ENCODE data around the gene MPP4. TPM values are rescaled to one million over a fixed set of nuclear protein-coding genes. Genes with fewer than 3 reads are reported as not detected.

MPP4 gene, protein sequence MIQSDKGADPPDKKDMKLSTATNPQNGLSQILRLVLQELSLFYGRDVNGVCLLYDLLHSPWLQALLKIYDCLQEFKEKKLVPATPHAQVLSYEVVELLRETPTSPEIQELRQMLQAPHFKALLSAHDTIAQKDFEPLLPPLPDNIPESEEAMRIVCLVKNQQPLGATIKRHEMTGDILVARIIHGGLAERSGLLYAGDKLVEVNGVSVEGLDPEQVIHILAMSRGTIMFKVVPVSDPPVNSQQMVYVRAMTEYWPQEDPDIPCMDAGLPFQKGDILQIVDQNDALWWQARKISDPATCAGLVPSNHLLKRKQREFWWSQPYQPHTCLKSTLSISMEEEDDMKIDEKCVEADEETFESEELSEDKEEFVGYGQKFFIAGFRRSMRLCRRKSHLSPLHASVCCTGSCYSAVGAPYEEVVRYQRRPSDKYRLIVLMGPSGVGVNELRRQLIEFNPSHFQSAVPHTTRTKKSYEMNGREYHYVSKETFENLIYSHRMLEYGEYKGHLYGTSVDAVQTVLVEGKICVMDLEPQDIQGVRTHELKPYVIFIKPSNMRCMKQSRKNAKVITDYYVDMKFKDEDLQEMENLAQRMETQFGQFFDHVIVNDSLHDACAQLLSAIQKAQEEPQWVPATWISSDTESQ
- total RNA-seq: under 1 TPM in 1 of 4 donors, not detected in 3; 0.33 TPM

GRCh38 chr2:201698588-201699226 is at the start of gene MPP4:
Gene MPP4 (minus strand): TSS chr2:201698644. CDS start chr2:201693954, 4,690 bp downstream.
- DNase-seq (no peak), ATAC-seq (no peak)
- in situ Hi-C loops (cut with MboI; ENCODE audit: low sequenced_read_pairs in 4 of 4): no loop called here
- Histone ChIP-seq H3K27ac (peak within 1 kb of the TSS in 1 of 4 donors; percentile 12), H3K36me3 (peaks cover 0 to 34% of the 10 kb centered on the region in 2 donors), H3K4me1 (peaks cover 3 to 10% of the 10 kb centered on the region in 2 donors), H3K9me3 (no peaks in the 10 kb centered on the region), H3K27me3 (no peaks in the 10 kb centered on the region), H3K4me3 (no peak within 1 kb of the TSS)
- no peak for TF ChIP-seq POLR2A (IDR thresholded peaks at IDR 0.05)
- TF ChIP-seq, protein P1, sequence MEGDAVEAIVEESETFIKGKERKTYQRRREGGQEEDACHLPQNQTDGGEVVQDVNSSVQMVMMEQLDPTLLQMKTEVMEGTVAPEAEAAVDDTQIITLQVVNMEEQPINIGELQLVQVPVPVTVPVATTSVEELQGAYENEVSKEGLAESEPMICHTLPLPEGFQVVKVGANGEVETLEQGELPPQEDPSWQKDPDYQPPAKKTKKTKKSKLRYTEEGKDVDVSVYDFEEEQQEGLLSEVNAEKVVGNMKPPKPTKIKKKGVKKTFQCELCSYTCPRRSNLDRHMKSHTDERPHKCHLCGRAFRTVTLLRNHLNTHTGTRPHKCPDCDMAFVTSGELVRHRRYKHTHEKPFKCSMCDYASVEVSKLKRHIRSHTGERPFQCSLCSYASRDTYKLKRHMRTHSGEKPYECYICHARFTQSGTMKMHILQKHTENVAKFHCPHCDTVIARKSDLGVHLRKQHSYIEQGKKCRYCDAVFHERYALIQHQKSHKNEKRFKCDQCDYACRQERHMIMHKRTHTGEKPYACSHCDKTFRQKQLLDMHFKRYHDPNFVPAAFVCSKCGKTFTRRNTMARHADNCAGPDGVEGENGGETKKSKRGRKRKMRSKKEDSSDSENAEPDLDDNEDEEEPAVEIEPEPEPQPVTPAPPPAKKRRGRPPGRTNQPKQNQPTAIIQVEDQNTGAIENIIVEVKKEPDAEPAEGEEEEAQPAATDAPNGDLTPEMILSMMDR (IDR thresholded peaks at IDR 0.05 in 4 of 5, conservative IDR thresholded peaks at IDR 0.05 in 1 of 5): no peak
- intact Hi-C loops (cut with DNase I; ENCODE audit: low total_unique reads): no loop called here

DNA sequence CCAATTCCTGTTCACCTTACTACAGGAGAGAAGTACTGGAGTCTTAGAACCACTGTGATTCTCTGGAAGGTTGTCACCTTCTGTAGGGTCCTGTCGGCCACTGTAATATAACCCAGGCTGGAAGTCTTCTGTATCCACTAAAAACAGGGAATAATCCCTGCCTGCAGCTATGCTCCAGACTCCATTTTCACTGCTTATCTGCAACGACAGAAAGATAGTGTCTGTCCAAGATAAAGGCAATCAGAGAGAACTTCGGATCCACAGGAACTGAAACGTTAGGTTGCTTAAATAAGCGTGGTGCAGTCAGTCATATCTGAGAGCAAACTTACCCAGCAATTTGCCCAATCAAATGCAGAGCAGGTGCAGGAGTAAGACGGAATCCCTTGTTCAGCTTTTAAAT is 48.1 kb upstream of the MPP4 start:
- in situ Hi-C loops (cut with MboI; ENCODE audit: low sequenced_read_pairs in 4 of 4): no loop called here
- ATAC-seq: no peak

GRCh38 chr2:201735486-201735885 is 37.0 kb upstream of the MPP4 start:
- no peak for ATAC-seq
- Histone ChIP-seq H3K27ac (no peak overlapping the region), H3K4me1 (no peaks in the 10 kb centered on the region), H3K9me3 (no peaks in the 10 kb centered on the region), H3K4me3 (no peak overlapping the region), H3K27me3 (no peaks in the 10 kb centered on the region), H3K36me3 (peaks cover 0 to 64% of the 10 kb centered on the region in 2 donors)
- TF ChIP-seq POLR2A (IDR thresholded peaks at IDR 0.05): no peak
- TF ChIP-seq, protein P1 (IDR thresholded peaks at IDR 0.05 in 4 of 5, conservative IDR thresholded peaks at IDR 0.05 in 1 of 5): no peak
- intact Hi-C loops (cut with DNase I; ENCODE audit: low total_unique reads) (no loop called here), in situ Hi-C loops (cut with MboI; ENCODE audit: low sequenced_read_pairs in 4 of 4) (no loop called here)
- no peak for DNase-seq

More for the DNA sequence above, 48.1 kb upstream of the MPP4 start:
- Histone ChIP-seq H3K4me3 (no peak overlapping the region), H3K27me3 (no peaks in the 10 kb centered on the region), H3K36me3 (peaks cover 0 to 55% of the 10 kb centered on the region in 2 donors), H3K27ac (no peak overlapping the region), H3K4me1 (no peaks in the 10 kb centered on the region), H3K9me3 (no peaks in the 10 kb centered on the region)
- TF ChIP-seq, protein P1 (IDR thresholded peaks at IDR 0.05 in 4 of 5, conservative IDR thresholded peaks at IDR 0.05 in 1 of 5): no peak
- no peak for TF ChIP-seq POLR2A (IDR thresholded peaks at IDR 0.05)
- intact Hi-C loops (cut with DNase I; ENCODE audit: low total_unique reads): no loop called here
- DNase-seq: no peak

DNA sequence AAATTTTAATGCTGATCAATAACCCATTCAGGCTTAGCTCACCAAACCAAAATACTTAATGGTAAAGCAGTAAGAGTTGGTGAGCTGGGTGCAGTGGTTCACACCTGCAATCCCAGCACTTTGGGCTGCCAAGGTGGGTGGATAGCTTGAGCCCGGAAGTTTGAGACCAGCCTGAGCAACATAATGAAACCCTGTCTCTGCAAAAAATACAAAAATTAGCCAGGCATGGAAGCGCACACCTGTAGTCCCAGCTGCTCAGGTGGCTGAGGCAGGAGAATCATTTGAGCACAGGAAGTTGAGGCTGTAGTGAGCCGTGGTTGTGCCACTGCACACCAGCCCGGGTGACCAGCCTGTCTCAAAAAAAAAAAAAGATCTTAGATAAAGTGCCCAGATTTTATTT is 35.7 kb upstream of the MPP4 start:
- no peak overlapping the region for H3K27ac ChIP-seq
- no peak for DNase-seq
- TF ChIP-seq, protein P1 (IDR thresholded peaks at IDR 0.05 in 4 of 5, conservative IDR thresholded peaks at IDR 0.05 in 1 of 5): no peak
- TF ChIP-seq POLR2A (IDR thresholded peaks at IDR 0.05): no peak
- in situ Hi-C loops (cut with MboI; ENCODE audit: low sequenced_read_pairs in 4 of 4) (no loop called here), intact Hi-C loops (cut with DNase I; ENCODE audit: low total_unique reads) (no loop called here)
- H3K4me1 ChIP-seq: no peaks in the 10 kb centered on the region
- no peak overlapping the region for H3K4me3 ChIP-seq
- H3K36me3 ChIP-seq: peaks cover 0 to 73% of the 10 kb centered on the region in 2 donors
- H3K27me3 ChIP-seq: no peaks in the 10 kb centered on the region
- ATAC-seq: no peak
- no peaks in the 10 kb centered on the region for H3K9me3 ChIP-seq

Data from gastrocnemius medialis (tissue), 4 donors.